GM12878 (cell line): ENCODE results near the gene CGGBP1. TPM values are rescaled to one million over a fixed set of nuclear protein-coding genes. Genes with fewer than 3 reads are reported as not detected.

Experiments
- ATAC-seq: fragments of 200-7000 bp; cut with Tn5 transposase; 3 replicates; pipeline ENCODE4 v1.9.1; 2020; ENCODE audit warnings: mild to moderate bottlenecking, moderate library complexity
- BruUV-seq: library from RNA; stranded (reverse); fragments of 400-500 nt; replicated peaks from 2 replicates; lab custom pipeline; 2021; lab: Mats Ljungman, UMichigan
- CTCF ChIA-PET: fragments of 300-600 bp; sonication (Branson Sonifier 250); formaldehyde crosslinking; extraction: SDS; loops from one replicate; lab custom pipeline; 2021; ENCODE audit warnings: inconsistent platforms; lab: Yijun Ruan, JAX
- POLR2A ChIA-PET: fragments of 350-600 bp; formaldehyde crosslinking; extraction: SDS; loops from one replicate; lab custom pipeline; 2021; ENCODE audit warnings: inconsistent platforms; lab: Charles Lee
- RAD21 ChIA-PET: fragments of 300-600 bp; sonication (Branson Sonifier 250); formaldehyde crosslinking; loops from one replicate; lab custom pipeline; 2023; ENCODE audit warnings: antibody characterized with exemption; ENCODE audit not compliant: unreplicated experiment; lab: Charles Lee
- SMC1A ChIA-PET: fragments of 300-600 bp; sonication (Branson Sonifier 250); formaldehyde crosslinking; loops from one replicate; lab custom pipeline; 2023; ENCODE audit not compliant: unreplicated experiment, uncharacterized antibody; lab: Charles Lee
- DNase-seq: peaks from one replicate; pipeline ENCODE4 v3.0.0-alpha.2; 2011; ENCODE audit warnings: low read depth, low spot score
- FAIRE-seq: peaks from 3 replicates; lab custom pipeline; 2011; peaks lifted over from hg19 to GRCh38; lab: Jason Lieb, UNC
- H2AFZ ChIP-seq: 2 replicates; pipeline ENCODE4 v1.6.0; 2011; ENCODE audit warnings: low read depth, low read length, control low read depth; ENCODE audit not compliant: control insufficient read depth
- H3K27ac ChIP-seq: 2 replicates; pipeline ENCODE4 v1.5.1; 2011; ENCODE audit warnings: control low read depth; ENCODE audit not compliant: control insufficient read depth, insufficient read depth
- H3K27me3 ChIP-seq, 2 experiments: replicated peaks in 1 of 2; 2 replicates each; pipeline versions ENCODE4 v1.6.0 to v1.6.1; 2011; ENCODE audit warnings: low read length in 1 of 2; ENCODE audit not compliant: control insufficient read depth in 2 of 2, insufficient read depth in 2 of 2
- H3K36me3 ChIP-seq, 2 experiments: 2 replicates each; pipeline ENCODE4 v1.5.1; 2011; ENCODE audit warnings: low read length in 1 of 2; ENCODE audit not compliant: control insufficient read depth in 2 of 2, insufficient read depth in 2 of 2
- H3K4me1 ChIP-seq: 2 replicates; pipeline ENCODE4 v1.6.1; 2011; ENCODE audit warnings: mild to moderate bottlenecking, low read length, moderate library complexity, mixed read lengths; ENCODE audit not compliant: control insufficient read depth, insufficient read depth
- H3K4me2 ChIP-seq: 2 replicates; pipeline ENCODE4 v1.6.0; 2011; ENCODE audit warnings: control low read depth; ENCODE audit not compliant: control insufficient read depth, insufficient read depth
- H3K4me3 ChIP-seq: fragments of 200-600 bp; sonication (generic); 2 replicates; pipeline ENCODE4 v1.5.1; 2016
- H3K79me2 ChIP-seq: 2 replicates; pipeline ENCODE4 v1.6.0; 2011; ENCODE audit warnings: low read length; ENCODE audit not compliant: control insufficient read depth, insufficient read depth
- H3K9ac ChIP-seq: 2 replicates; pipeline ENCODE4 v1.8.0; 2011; ENCODE audit warnings: low read length, control low read depth, mixed read lengths; ENCODE audit not compliant: control insufficient read depth, insufficient read depth
- H3K9me3 ChIP-seq: replicated peaks from 3 replicates; pipeline ENCODE4 v1.5.1; 2011; ENCODE audit warnings: mild to moderate bottlenecking, low read length; ENCODE audit not compliant: control insufficient read depth, insufficient read depth
- H4K20me1 ChIP-seq: 2 replicates; pipeline ENCODE4 v1.6.0; 2011; ENCODE audit not compliant: control insufficient read depth, insufficient read depth
- CBX3 ChIP-seq: fragments of 200-600 bp; sonication (generic); IDR thresholded peaks from 2 replicates; pipeline ENCODE4 v1.6.1; 2016; ENCODE audit warnings: low read depth, borderline replicate concordance
- CBX5 ChIP-seq: sonication (generic); IDR thresholded peaks from 2 replicates; pipeline ENCODE4 v1.6.1; 2016; ENCODE audit warnings: low read depth, moderate library complexity, mild to moderate bottlenecking, inconsistent platforms
- CTCF ChIP-seq, 3 experiments: IDR thresholded peaks in 2 of 3; conservative IDR thresholded peaks in 1 of 3; 2 replicates each; pipeline ENCODE4 v1.5.1; 2011; ENCODE audit warnings: low read depth in 3 of 3, low read length in 3 of 3, mild to moderate bottlenecking in 3 of 3, control low read depth in 2 of 3, moderate library complexity in 2 of 3, inconsistent platforms in 1 of 3, mixed read lengths in 1 of 3; ENCODE audit not compliant: control insufficient read depth in 2 of 3, insufficient read depth in 1 of 3; ENCODE audit errors: extremely low read depth in 1 of 3
- EGR1 ChIP-seq, 2 experiments: IDR thresholded peaks; 1 replicate in 1 of 2; 2 replicates in 1 of 2; pipeline ENCODE4 v1.6.1; 2011 to 2012; ENCODE audit warnings: low read depth in 2 of 2, low read length in 2 of 2, borderline replicate concordance in 1 of 2, mild to moderate bottlenecking in 1 of 2, moderate library complexity in 1 of 2
- FOXK2 ChIP-seq: fragments of 450-650 bp; IDR thresholded peaks from 2 replicates; pipeline ENCODE4 v1.6.1; 2017; ENCODE audit warnings: mild to moderate bottlenecking, moderate library complexity
- GABPA ChIP-seq: IDR thresholded peaks from 2 replicates; pipeline ENCODE4 v1.6.1; 2014; ENCODE audit warnings: antibody characterized with exemption, low read depth, mild to moderate bottlenecking, inconsistent platforms
- HCFC1 ChIP-seq: fragments of 150-350 bp; IDR thresholded peaks from 2 replicates; pipeline ENCODE4 v1.6.1; 2014; ENCODE audit warnings: low read length
- KDM1A ChIP-seq: fragments of 200-600 bp; sonication (generic); IDR thresholded peaks from 2 replicates; pipeline ENCODE4 v1.6.1; 2016; ENCODE audit warnings: borderline replicate concordance
- KLF5 ChIP-seq: fragments of 450-650 bp; IDR thresholded peaks from 2 replicates; pipeline ENCODE4 v1.6.1; 2014; ENCODE audit warnings: mild to moderate bottlenecking; ENCODE audit not compliant: partially characterized antibody
- NKRF ChIP-seq: fragments of 450-650 bp; conservative IDR thresholded peaks from 2 replicates; pipeline ENCODE4 v1.6.1; 2017; ENCODE audit warnings: mild to moderate bottlenecking, moderate library complexity
- SREBF2 ChIP-seq: IDR thresholded peaks from 2 replicates; pipeline ENCODE4 v1.6.1; 2012; ENCODE audit warnings: mild to moderate bottlenecking, low read length
- TBL1XR1 ChIP-seq: IDR thresholded peaks from 2 replicates; pipeline ENCODE4 v1.6.1; 2012; ENCODE audit warnings: low read depth, low read length, improper control_type of control experiment
- ZZZ3 ChIP-seq: IDR thresholded peaks from 2 replicates; pipeline ENCODE4 v1.6.1; 2011; ENCODE audit warnings: low read depth; ENCODE audit not compliant: control insufficient read depth, insufficient read length
- WGBS: methylation state at CpG from one replicate; pipeline ENCODE4 v1.1.6; 2016; ENCODE audit warnings: low lambda C conversion rate; ENCODE audit not compliant: insufficient replicate concordance, insufficient coverage; ENCODE audit errors: missing lambda C conversion rate; 5-methylcytosine and 5-hydroxymethylcytosine counted together
- in situ Hi-C: fragments of 300-500 bp; cut with MboI; formaldehyde crosslinking; loops from 9 replicates; pipeline ENCODE4 v1.14.3; 2018; ENCODE audit warnings: mixed read lengths
- intact Hi-C: fragments of 100-400 bp; cut with micrococcal nuclease; formaldehyde crosslinking; loops from one replicate; pipeline ENCODE4 v1.14.2; 2022; ENCODE audit not compliant: unreplicated experiment
- polyA plus RNA-seq, 11 experiments: library from polyadenylated mRNA; depleted of rRNA in 4 of 11; unstranded in 6 of 11; stranded (reverse) in 5 of 11; fragments of >200 nt; fragmentation: Nextera tagmentation in 4 of 11; fragmentation: Illumina TruSeq in 1 of 11; extraction: Ambion mirVana in 4 of 11; extraction: Trizol in 1 of 11; gene quantifications; 1 replicate in 1 of 11; 2 replicates in 10 of 11; pipeline versions ENCODE4 v1.2.1 to v1.2.3, GENCODE V29; 2011 to 2016; ENCODE audit warnings: inconsistent platforms in 2 of 11, missing spikeins in 2 of 11, low read depth in 1 of 11
- total RNA-seq, 4 experiments: library from RNA; depleted of rRNA in 3 of 4; stranded (reverse); fragments of >200 nt in 3 of 4; fragmentation: Illumina TruSeq in 1 of 4; extraction: Trizol in 1 of 4; gene quantifications; 2 replicates each; pipeline versions ENCODE4 v1.2.1 to v1.2.3, GENCODE V29; 2013 to 2021

The CGGBP1 gene
- total and polyA plus RNA-seq, 10 of the 15 experiments (the other 5 are each of a cell fraction or from before 2014, with no cell fraction given), result 27.8 to 75.8 (median 50.4) TPM

DNA sequence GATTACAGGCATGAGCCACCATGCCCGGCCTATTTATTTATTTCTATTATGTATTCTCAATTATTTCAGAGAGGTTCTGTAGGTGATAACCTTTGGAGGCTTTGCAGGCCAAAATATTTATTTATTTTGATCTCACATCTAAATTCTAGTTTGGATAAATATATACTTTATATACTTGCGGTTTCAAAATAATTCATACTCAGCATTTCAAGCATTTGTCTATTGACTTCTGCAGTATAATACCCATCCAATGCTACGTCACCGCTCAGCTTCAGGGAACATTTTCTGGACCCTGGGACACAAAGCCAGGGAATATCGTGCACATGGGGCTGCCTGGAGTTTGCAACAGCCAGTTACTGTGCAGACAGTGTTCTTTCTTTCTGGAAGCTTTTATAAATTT, 22.6 kb downstream of the CGGBP1 start:
- TF ChIP-seq CBX3 (no peak), HCFC1 (no peak), SREBF2 (no peak), KDM1A (no peak), GABPA (no peak), TBL1XR1 (no peak), CTCF (IDR thresholded peaks at IDR 0.05 in 2 of 3, conservative IDR thresholded peaks at IDR 0.05 in 1 of 3; ENCODE audit: control insufficient read depth in 2 of 3, extremely low read depth in 1 of 3, insufficient read depth in 1 of 3, low read depth in 3 of 3, low read length in 3 of 3) (no peak), ZZZ3 (no peak), NKRF (no peak), EGR1 (IDR thresholded peaks at IDR 0.05; ENCODE audit: borderline replicate concordance in 1 of 2, low read depth in 2 of 2, low read length in 2 of 2) (no peak), KLF5 (no peak), CBX5 (no peak), FOXK2 (no peak)
- Histone ChIP-seq H3K4me2 (no peak overlapping the region), H3K79me2 (no peaks in the 10 kb centered on the region), H3K4me1 (no peaks in the 10 kb centered on the region), H3K27me3 (no peaks in the 10 kb centered on the region), H4K20me1 (no peaks in the 10 kb centered on the region), H3K27ac (no peak overlapping the region), H3K36me3 (no peaks in the 10 kb centered on the region), H3K9me3 (no peaks in the 10 kb centered on the region; the same call in 2 of the 3 replicates), H3K4me3 (no peak overlapping the region), H3K9ac (no peak overlapping the region), H2AFZ (no peak overlapping the region)
- intact Hi-C loops, result no loop called here
- ChIA-PET CTCF (interaction anchor here (0.9 kb wide), 1 partner anchor 76 kb away, joined by 3 read pairs; no protein-coding TSS in a partner anchor), POLR2A (no interaction called here), RAD21 (no interaction called here), SMC1A (no interaction called here)
- no TSS peak for BruUV-seq
- in situ Hi-C loops, result no loop called here
- DNase-seq (no peak), FAIRE-seq (no peak), ATAC-seq (no peak)
- 80% methylated on average over 5 of the region's 5 CpGs for WGBS
